Omental fat pad (tissue), 4 donors: ENCODE results near the gene MSRB3. TPM values are rescaled to one million over a fixed set of nuclear protein-coding genes. Genes with fewer than 3 reads are reported as not detected.

Experiments used
- ATAC-seq: fragments of 150-250 bp; one replicate; pipeline ENCODE4 v1.9.1; 2016; ENCODE audit warnings: mild to moderate bottlenecking, moderate library complexity; ENCODE audit not compliant: low FRiP score
- DNase-seq: peaks from one replicate; pipeline ENCODE4 v3.0.0-alpha.2; 2019; ENCODE audit warnings: low spot score
- total RNA-seq, 4 donors: library from RNA; depleted of rRNA; stranded (reverse); fragments of >200 nt; gene quantifications; one replicate each; pipeline ENCODE4 v1.1.0, GENCODE V29; 2016
- TF ChIP-seq, protein P1 (sequence below), 3 donors: fragments of 450-650 bp; IDR thresholded peaks; one replicate each; pipeline ENCODE4 v1.5.1; 2016 to 2017; ENCODE audit warnings: antibody characterized with exemption in 3 of 3, mild to moderate bottlenecking in 3 of 3, moderate library complexity in 2 of 3

MSRB3 gene
- total RNA-seq, 4 donors from 2014 or later: 36.8 to 49.7 (median 44.8) TPM

DNA sequence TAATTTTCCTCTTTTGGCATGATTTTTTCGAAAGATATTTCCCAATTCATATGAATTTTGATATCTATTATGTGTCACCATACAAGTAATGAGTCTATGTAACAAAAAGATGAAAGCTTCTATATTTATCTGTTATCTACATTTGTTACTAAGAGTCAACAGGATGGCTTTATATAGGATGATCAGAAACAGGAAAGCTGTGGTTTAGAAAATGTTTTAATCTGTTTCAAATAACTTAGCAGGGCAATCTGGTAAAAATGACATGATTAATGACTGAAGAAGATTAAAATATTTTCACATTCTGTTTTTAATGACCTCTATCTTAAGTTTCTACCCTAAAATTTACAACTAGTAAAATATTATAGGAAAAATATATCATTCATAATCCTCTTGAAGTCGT lies 105.8 kb downstream of the MSRB3 start:
- TF ChIP-seq, protein P1, sequence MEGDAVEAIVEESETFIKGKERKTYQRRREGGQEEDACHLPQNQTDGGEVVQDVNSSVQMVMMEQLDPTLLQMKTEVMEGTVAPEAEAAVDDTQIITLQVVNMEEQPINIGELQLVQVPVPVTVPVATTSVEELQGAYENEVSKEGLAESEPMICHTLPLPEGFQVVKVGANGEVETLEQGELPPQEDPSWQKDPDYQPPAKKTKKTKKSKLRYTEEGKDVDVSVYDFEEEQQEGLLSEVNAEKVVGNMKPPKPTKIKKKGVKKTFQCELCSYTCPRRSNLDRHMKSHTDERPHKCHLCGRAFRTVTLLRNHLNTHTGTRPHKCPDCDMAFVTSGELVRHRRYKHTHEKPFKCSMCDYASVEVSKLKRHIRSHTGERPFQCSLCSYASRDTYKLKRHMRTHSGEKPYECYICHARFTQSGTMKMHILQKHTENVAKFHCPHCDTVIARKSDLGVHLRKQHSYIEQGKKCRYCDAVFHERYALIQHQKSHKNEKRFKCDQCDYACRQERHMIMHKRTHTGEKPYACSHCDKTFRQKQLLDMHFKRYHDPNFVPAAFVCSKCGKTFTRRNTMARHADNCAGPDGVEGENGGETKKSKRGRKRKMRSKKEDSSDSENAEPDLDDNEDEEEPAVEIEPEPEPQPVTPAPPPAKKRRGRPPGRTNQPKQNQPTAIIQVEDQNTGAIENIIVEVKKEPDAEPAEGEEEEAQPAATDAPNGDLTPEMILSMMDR (IDR thresholded peaks at IDR 0.05): no peak
- DNase-seq (no peak), ATAC-seq (no peak)

DNA sequence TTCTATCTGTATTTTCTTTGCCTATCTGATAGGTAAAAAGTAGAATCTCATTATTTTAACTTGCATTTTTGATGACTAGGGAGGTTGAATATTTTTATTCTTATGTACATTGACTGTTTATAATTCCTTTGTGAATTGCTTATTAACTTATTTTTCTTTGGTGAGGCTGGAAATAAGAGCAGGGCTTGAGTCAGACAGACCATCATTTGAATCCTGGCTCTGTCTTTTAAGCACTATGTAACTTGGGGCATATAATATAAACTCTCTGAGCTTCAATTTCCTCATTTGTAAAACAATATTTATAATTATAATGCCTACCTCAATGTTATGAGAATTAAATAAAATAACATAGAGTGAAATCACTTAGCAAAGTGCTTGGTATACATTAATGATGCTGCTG lies 108.9 kb downstream of the MSRB3 start:
- no peak for ATAC-seq
- DNase-seq: no peak
- TF ChIP-seq, protein P1 (IDR thresholded peaks at IDR 0.05): no peak

DNA sequence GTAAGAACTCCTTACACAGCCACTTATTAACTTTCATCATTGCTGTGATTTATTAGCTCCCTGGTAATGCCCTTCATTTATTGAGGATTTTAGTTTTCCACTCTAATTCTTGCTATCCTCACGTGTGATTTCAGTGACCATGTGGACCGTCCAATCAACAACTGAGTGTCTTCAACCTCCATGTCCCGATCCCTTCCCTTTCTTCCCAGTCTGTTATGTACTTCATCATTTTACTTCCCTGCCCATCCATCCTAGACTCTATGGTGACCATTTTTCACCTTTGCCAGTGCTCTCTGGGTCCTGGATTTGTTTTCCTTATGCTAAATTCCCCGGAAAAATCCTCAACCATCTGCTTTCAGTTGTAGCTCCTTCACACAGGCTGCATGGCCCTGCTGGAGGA lies 111.0 kb downstream of the MSRB3 start:
- TF ChIP-seq, protein P1 (IDR thresholded peaks at IDR 0.05): no peak
- no peak for ATAC-seq
- DNase-seq: no peak

DNA sequence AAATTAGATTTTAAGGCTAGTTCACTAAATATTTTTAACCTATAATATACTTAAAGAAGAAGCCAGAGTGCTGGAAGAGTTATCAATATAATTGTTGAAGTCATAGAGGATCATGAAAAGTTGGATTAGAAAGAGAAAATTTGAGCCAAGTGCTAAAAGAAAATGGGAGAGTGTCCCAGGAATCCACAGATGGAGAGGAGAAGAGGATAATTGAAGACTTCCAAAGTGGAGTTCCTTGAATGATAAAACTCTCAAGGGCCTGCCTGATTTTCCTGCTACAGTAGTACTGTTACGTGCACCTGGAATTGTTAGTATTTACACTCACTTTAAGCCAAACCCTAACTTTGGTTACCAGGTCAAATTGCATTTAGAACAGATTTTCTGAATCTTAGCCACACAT lies 113.2 kb downstream of the MSRB3 start:
- TF ChIP-seq, protein P1 (IDR thresholded peaks at IDR 0.05): no peak
- DNase-seq (no peak), ATAC-seq (no peak)

DNA sequence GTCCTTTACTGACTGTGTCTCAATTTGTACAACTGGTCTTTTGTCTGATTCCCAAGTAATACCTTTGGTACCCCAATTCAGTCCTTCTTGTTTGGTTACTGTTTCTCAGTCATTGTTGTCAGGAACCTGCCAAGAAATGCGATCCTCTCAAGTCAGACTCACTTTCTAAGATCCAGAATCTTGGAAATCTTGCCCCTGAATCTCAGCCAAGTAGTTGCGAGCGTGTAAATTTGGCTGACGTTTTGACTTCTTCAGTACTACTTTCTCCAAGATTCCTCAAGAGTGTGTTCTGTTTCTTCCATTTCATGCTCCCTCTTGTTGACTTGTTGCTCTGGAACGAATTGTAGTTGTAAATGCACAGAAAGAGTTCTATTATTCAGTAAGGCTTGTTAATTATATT lies 114.0 kb downstream of the MSRB3 start:
- TF ChIP-seq, protein P1 (IDR thresholded peaks at IDR 0.05): no peak
- DNase-seq (no peak), ATAC-seq (no peak)

DNA sequence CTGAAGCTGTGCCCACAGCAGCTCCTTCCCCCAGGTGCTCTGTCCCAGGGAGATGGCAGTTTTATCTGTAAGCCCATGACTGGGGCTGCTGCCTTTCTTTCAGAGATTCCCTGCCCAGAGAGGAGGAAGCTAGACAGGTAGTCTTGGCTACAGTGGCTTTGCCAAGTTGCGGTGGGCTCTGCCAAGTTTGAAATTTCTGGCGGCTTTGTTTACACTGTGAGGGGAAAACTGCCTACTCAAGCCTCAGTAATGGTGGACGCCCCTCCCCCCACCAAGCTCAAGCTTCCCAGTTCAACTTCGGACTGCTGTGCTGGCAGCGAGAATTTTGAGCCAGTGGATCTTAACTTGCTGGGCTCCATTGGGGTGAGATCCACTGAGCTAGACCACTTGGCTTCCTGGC lies 124.7 kb downstream of the MSRB3 start:
- TF ChIP-seq, protein P1 (IDR thresholded peaks at IDR 0.05): no peak
- no peak for ATAC-seq

DNA sequence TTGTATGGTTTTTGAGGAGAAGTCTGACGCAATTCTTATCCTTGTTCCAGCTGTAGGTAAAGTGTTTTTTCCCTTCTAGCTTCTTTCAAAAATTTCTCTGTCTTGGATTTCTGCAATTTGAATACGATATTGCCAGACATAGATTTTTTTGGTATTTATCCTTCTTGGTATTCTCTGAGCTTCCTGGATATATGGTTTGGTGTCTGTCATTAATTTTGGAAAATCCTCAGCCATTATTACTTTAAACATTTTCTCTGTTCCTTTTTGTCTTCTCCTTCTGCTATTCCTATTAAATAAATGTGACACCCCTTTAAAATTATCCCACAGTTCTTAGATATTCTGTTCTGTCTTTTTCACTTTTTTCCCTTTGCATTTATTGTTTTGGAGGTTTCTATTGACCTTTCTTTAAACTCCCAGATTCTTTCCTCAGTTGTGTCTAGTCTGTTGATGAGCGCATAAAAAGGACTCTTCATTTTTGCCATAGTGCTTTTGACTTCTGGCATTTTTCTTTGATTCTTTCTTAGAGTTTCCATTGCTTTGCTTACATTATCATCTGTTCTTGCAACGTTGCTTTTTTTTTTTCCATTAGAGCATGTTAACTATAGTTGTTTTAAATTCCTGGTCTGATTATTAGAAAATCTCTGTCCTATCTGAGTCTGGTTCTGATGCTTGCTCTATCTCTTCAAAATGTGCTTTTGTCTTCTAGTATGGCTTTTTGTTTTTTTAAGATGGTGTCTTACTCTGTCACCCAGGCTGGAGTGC lies 129.1 kb downstream of the MSRB3 start:
- ATAC-seq (no peak), DNase-seq (no peak)
- TF ChIP-seq, protein P1 (IDR thresholded peaks at IDR 0.05): no peak

More for the DNA sequence above, 124.7 kb downstream of the MSRB3 start:
- no peak for DNase-seq
